ENCODE measurements around the gene DELE1.

DNA sequence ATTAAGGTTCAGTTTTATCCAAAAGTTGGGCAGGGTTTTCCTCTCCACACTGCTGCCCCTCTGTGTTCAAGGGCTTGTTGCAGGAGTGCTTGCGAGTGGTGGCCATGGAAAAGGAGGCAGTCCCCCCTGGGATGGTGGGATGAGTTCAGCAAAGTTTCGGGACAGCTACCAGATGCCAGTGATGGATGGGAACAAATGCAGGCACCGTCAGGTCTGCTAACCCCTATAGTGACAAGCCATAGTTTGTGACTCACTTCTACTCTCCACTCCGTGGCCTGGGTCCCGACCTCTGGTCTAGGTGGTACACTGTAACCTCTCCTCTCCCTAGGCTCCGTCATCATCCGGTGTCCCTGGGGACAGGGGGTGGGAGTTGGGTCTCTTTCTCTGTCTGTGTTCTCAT, 41.4 kb downstream of the DELE1 start:
- TF ChIP-seq POLR2A (IDR thresholded peaks at IDR 0.05; ENCODE audit: low read length) (no peak), GATA1 (IDR thresholded peaks at IDR 0.05; ENCODE audit: low read depth, low read length) (no peak)

Data from erythroblast (primary cell).